Cerebellar nuclear complex (tissue), 1 donor: Measurements from ENCODE around the gene EMC9.

Source experiments
- DNase-seq, 2 experiments: peaks; one replicate each; lab custom pipeline; 2025; lab: John Stamatoyannopoulos, UW

The EMC9 gene

GRCh38 chr14:24141097-24141880 is at the start of gene EMC9:
Gene EMC9 (minus strand): TSS chr14:24141591. CDS start chr14:24141304, 287 bp downstream.
- peak; percentile 96 to 99 for DNase-seq

- DNase-seq = no peak
Observed at GRCh38 chr14:24190416-24190815, 49.0 kb upstream of the EMC9 start.

- DNase-seq = no peak
Observed at GRCh38 chr14:24189460-24189859, 48.1 kb upstream of the EMC9 start.

GRCh38 chr14:24189059-24189375 is 47.6 kb upstream of the EMC9 start:
- DNase-seq = no peak

GRCh38 chr14:24188251-24189058 is 47.1 kb upstream of the EMC9 start, which contains the start of gene IPO4:
Gene IPO4 (minus strand): TSS chr14:24188816. CDS start chr14:24188787, 29 bp downstream.
- peak; percentile 35 to 40 for DNase-seq

GRCh38 chr14:24187539-24187915 is 46.1 kb upstream of the EMC9 start:
- no peak for DNase-seq

GRCh38 chr14:24186831-24187538 is 45.6 kb upstream of the EMC9 start:
- DNase-seq = no peak

GRCh38 chr14:24185741-24186140 is 44.4 kb upstream of the EMC9 start:
- no peak for DNase-seq

- DNase-seq = no peak
Observed at GRCh38 chr14:24185026-24185425, 43.6 kb upstream of the EMC9 start.

GRCh38 chr14:24184104-24184970 is 42.9 kb upstream of the EMC9 start:
- no peak for DNase-seq

- DNase-seq = no peak
Observed at GRCh38 chr14:24183014-24183481, 41.7 kb upstream of the EMC9 start.

- no peak for DNase-seq
Observed at GRCh38 chr14:24182110-24182882, 40.9 kb upstream of the EMC9 start.

GRCh38 chr14:24181371-24182077 is 40.1 kb upstream of the EMC9 start:
- DNase-seq = no peak

GRCh38 chr14:24179961-24180796 is 38.8 kb upstream of the EMC9 start:
- DNase-seq = no peak

GRCh38 chr14:24179294-24179960 is 38.0 kb upstream of the EMC9 start:
- no peak for DNase-seq

- DNase-seq = no peak
Observed at GRCh38 chr14:24178399-24179178, 37.2 kb upstream of the EMC9 start.

GRCh38 chr14:24177891-24178290 is 36.5 kb upstream of the EMC9 start:
- DNase-seq = no peak
